ENCODE measurements around the gene PKP2.
"Not testable (repeated sequence)": the region's sequence is repeated elsewhere in the genome, so short reads cannot be mapped to it uniquely, and the experiment has no call there.

PKP2 gene

DNA sequence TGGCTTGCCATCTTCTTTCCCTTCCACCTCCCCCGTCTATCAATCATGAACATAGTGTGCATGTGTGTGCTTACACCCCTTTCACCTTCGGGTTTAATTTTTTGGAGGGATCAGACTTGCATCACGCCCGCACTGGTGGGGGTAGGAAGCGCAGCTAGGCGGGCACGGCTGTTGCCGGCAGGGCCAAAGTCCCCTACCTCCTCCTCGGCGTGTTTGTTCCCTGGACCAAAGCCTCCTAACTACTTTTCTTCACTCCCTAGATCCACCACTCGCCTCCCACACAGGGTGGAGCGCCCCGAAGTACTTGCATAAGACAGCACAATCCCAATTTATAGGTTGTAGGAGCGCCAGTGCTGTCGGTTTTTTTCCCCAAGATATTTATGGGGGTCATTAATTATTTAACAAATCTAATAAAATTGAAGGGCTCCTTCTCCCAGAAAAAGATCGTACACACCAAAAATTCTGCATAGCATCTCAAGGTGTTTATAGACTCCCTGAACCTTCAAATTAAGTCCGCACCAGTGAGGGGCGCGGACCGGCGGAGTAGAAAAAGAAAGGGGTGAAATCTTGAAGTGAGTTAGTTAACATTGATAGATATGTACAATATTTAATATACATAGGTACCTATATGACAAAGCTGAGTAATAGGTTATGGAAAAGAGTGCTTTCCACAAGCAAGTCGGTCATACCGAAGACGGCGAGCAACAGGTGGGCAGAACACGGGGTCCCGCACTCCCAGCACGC lies 717 bp downstream of the PKP2 start:
- no peak for DNase-seq (ENCODE audit: low read depth)

DNA sequence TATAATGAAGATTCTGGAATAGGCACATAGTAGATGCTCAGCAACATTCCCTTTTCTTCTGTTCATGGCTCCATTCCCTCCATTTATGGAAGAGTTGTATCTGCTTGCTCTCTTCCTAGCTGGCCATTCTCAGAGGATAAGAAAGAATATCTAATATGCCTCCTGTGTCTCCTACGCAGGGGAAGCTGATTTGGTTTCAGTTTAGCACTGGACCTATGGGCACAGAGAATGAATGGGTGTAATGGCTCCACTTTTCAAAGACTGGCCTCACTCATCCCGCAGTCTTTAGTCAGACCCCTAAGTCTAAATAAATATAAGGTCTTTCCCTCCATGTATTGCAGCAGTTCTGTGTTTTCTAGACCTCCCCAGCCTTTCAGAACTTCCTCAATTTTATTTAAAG lies 2.0 kb downstream of the PKP2 start:
- no peak for DNase-seq (ENCODE audit: low read depth)

DNA sequence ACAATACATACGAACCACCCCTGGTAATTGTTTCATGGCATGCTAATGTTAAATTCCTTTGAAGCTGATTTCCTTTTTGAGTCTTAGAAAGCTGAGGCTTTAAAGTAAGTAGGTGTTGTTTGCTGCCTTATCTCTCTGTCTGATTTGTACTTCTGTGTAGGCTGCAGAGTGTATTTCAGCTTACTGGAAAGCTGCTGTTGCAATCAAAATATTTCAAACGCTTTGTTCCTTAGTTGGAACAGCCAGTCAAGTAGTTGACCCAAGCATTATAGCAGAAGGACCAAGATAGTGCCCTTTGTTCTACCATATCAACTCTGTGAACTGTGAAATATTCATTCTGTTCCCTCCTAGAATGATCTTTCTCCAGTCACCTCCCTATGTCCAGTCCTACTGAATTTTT lies 3.1 kb downstream of the PKP2 start:
- DNase-seq (ENCODE audit: low read depth): no peak

DNA sequence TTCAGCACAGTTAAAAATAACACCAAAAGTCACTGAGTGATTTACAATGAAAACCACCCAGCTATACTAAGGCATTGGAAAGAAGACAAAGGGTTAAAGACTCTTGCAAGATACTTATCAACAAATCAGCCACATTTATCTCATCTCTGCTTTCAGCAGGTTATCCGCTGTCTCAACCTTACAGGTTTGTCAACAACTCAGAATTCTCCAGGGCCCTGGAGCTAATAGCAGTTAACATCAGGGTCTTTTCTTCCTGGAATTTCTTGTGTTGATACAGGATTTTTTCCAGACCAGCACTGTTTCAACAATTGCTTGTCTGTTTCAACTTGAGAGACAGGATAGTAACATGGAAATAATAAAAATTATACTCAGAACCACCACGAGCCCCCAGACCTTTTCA lies 3.5 kb downstream of the PKP2 start:
- no peak for DNase-seq (ENCODE audit: low read depth)

DNA sequence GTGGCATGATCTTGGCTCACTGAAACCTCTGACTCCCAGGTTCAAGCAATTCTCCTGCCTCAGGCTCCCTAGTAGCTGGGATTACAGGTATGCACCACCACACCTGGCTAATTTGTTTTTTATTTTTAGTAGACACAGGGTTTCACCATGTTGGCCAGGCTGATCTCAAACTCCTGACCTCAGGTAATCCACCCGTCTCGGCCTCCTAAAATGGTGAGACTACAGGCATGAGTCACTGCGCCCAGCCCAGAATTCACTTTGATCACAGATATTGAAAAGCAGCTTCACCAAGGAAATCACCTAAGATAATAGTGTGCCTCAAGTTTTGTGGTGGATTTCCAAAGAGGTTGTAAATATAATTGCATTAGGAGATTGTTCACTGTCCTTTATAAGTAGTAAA lies 4.2 kb downstream of the PKP2 start:
- DNase-seq (ENCODE audit: low read depth): not testable (repeated sequence)

DNA sequence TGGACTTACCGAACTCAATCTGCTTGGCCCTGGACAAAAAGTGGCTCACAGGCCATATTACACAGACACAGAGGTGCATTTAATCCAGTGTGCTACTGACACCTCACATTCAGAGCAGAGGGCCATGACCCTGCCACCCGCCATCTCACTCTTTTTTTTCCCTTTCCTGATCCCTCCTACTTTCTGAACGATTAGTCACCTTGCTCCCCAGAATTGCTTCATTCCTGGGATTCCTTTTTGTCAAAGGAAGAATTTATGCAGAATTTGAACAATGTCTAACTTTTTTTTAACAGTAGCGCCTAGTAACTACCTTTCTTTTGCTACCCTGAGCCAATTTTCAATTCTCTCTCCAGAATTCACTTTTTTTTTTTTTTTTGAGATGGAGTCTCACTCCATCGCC lies 4.6 kb downstream of the PKP2 start:
- DNase-seq (ENCODE audit: low read depth): no peak

DNA sequence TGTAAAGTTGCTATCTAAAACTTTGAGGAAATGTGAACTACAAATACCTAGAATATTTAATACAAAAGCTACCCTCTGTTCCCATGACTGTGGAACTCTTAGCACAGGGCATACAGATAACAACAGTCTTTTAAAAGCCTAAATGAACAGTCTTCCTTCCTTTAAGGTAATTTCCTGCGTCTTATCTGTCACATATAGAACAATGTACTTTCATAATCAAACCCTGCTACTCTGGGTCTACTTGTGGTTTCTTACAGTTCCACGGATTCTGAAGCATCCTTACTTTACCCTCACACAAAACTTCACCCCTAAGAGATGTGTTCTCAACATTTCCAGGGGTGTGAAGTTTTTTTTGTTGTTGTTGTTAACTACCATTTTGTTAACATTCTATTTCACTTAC lies 5.1 kb downstream of the PKP2 start:
- no peak for DNase-seq (ENCODE audit: low read depth)

DNA sequence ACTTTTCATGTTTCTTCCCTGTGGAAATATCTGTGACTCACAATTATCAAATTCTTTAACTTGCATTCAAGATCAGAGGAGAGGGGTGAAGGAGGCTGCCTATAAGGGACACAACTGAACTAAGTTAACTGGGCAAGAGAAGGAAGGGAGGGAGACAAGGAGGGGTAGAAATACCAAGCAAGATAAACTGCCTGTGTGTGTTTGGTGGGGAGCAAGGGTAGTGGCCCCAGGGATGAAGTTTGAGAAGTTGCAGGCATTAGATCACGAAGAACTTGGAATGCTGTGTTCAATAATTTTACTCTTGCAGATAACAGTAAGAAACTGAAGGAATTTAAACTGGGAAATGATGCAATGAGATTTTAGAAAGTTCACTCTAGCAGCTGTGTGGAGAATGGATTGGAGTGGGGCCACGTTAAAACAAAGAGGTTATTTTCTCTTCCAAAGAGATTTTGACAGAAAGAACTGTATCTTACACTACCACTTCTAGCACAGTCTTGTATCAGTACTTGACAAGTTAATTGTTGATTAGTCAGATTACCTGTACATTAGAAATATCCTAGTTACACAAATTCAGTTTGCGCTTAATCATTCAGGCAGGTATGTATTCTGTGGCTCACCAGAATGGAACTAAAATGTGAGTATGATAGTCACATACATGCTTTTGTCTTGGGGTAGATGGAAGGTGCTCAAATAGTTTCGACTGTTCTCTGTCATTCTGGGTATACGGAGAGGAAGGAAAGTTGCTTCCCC lies 7.4 kb downstream of the PKP2 start:
- DNase-seq (ENCODE audit: low read depth): no peak

DNA sequence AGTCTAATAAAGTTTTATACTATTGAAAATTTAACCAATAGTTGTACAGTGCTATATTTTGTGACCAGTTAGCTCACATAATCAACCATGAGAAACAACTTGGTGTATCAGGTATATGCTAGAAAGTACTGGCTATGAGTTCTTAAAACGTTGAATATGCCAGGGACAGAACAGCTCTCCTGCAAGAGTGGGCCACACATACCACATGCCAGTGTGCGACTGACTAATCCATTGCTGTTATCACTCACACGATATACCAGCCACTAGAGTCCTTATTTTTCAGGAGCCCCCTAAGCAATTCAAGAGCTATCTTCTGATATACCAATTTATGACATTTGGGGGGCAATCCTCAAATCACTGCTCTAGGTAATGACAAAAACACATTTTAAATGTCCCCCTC lies 9.5 kb downstream of the PKP2 start:
- no peak for DNase-seq (ENCODE audit: low read depth)

DNA sequence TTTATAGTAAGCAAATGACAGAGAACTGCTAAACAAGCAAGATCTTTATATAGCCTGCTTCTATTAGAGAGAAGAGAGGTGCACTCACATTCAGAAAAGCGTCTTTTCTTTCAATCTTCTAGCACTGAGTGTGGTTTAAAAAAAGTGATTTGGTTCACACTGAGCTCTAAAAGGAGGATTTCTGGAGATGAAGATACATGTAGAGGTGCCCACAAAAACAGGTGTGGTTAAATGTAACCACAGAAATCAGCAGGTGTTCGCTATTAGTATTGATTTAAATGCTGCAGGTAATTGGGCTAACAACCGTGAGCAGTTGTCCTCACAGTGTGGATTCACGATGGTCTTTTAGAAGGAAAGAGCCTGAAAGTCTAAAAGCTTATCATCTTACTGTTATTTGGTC lies 10.7 kb downstream of the PKP2 start:
- DNase-seq (ENCODE audit: low read depth): no peak

DNA sequence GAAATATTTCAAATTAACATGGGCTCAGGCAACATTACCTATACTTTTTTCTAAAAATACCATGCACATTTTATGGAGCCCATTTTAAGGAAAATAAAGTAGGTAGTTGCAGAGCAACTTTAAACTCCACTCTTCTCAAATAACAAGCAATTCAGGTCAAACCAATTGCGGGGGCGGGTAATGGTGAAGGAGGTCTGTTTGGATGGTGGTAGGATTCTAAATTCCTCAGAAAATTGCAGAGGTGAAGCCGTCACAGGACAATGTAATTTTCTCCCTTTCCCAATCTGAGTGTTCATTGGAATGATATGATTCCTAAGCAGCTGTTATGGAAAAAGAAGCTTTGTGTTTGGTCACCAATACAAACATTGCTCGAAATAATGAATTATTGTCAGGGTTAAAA lies 11.6 kb downstream of the PKP2 start:
- no peak for DNase-seq (ENCODE audit: low read depth)

DNA sequence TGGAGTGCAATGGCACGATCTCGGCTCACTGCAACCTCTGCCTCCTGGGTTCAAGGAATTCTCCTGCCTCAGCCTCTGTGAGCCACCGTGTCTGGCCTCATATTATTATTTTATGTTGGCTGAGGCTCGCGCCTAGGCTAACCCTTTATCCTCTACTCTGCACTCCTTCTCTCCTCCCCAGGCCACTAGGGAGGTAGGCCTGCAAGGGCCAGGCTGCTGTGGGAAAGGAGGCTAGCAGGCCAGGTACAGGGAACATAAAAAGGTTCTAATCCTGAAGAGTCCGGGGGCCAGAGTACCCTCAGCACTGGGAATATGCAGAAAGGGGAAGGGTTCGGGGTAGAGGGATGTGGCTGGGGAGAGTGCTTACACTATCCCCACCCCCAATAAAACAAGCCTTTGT lies 14.9 kb downstream of the PKP2 start:
- DNase-seq (ENCODE audit: low read depth): no peak

DNA sequence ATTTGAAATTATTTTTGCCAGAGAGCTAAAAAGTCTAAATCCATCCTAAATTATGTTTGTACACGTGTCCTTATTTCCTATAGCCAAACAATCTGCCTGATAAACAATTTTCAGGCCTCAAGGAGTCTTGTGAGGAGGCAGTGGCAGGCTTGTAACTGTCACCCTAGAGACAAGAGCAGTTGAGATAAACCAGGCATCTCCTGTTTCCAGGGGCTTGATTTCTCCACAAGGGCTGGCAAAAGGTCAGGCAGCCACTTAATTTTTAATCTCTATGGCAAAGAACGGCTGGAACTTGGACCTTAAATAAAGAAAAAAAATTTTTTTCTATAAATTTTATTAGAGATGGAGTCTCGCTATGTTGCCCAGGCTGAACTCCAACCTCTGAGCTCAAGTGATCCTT lies 15.5 kb downstream of the PKP2 start:
- no peak for DNase-seq (ENCODE audit: low read depth)

DNA sequence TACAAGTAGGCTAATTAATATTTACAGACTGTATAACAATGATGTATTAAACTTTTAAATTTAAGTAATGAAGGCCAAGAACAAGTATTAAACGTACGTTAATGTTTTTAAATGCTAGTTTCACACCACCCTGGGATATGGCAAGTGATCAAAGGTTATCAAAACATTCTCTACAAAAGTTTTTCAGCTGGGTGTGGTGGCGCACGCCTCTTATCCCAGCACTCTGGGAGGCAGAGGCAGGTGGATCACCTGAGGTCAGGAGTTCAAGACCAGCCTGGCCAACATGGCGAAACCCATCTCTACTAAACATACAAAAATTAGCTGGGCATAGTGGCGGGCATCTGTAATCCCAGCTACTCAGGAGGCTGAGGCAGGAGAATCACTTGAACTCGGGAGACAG lies 17.5 kb downstream of the PKP2 start:
- DNase-seq (ENCODE audit: low read depth): not testable (repeated sequence)

DNA sequence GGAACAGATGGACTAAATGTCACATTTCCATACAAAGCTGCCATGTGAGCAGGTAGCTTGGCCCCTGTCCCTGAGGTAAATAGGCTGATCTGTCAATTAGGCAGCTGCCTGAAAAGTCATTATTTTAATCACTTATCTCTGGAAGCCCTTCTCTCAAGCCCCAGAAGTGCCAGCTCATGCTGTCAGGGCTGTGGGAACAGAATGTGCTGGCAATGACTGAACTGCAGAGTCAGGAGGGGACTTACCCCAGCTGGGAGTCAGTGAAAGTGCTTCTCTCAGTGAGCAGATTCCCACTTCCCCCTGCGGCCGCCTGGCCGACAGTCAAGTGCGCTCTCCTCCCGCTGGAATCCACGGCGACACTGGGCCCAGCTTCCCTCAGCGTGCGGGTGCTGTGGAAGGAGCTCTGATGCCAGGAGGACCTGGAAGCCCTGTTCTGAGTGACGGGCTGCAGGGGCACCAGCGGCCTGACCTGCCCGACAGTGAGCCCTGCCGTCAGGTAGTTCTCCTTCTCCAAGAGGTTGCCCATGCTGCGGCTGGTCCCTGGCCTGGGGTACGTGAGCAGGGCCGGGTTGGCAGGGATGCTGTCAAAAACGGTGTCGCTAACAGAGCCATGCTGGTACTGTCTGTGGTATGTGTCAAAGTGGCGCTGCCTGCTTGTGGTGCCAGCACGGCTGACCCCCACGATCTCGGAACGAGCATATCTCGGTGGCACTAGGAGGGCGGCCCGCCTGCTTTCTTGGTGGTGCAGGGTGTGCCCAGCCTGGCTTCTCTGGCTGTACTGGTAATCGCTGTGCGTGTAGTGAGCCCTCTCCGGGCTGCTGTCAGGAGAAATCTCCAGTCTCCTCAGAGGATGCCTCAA lies 18.7 kb downstream of the PKP2 start:
- DNase-seq (ENCODE audit: low read depth): no peak

DNA sequence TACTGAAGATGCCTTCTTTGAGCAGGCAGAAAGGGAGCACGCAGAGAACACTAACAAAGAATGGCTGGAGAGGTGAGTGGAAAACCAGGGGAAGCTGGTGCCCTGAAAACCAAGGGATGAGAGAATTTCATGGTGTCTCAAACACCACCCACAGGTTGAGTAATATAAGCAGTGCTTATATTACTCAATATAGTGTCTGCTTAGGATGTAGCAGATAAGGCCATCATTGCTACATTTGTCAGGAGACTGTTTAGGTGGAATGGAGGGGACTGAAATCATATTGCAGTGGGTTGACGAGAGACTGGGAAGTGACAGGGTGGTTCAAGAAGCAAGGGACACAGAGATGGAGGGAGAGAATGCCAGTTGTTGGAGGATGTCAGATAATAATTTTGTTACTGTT lies 20.6 kb downstream of the PKP2 start:
- DNase-seq (ENCODE audit: low read depth): no peak

DNA sequence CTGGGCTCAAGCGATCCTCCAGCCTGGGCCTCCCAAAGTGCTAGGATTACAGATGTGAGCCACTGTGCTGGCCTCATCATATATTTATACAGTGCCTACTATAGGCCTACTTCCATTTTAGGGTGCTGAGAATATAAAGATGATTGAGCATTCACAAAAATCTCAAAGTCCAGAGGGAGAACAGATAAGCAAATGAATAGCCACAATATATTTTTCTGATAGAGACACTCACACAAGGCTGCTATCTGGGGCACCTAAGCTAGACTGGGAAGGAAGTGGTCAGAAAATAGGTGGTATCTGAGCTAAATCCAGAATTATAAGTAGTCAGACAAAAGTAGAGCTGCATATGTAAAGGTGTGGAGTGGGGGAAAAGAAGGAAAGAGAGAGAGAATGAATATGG lies 21.6 kb downstream of the PKP2 start:
- DNase-seq (ENCODE audit: low read depth): no peak

DNA sequence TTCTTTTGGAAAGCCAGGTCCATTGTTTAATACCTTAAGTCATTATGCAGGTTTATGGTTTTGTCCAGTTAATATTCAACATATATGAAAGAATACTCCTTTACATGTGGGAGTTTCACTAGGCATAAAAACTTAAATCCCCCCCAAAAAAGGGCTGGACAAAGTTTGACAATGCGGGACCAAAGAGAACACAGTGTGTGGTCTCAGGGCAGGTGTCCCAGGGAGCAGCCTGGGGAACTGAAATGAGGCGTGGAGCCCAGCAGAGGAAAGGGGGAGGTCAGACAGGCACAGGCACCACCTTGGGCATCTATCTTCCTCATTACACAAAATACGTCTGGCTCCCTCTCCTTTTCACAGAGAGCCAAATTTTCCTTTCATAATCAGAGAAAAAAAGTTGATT lies 22.5 kb downstream of the PKP2 start:
- DNase-seq (ENCODE audit: low read depth): no peak

DNA sequence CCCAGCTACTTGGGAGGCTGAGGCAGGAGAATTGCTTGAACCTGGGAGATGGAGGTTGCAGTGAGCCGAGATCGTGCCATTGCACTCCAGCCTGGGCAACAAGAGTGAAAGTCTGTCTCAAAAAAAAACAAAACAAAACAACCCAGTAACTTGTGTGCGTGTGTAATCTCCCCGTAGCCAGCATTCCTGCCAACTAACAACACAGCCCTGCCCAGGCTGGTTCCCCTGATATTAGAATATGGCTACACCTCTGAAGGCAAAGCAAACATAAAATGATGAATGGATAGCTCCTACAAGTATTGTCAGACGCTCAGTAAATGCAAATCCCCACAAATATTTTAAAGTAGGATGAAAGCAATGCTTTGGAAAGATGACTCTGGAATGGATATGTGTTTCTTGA lies 24.2 kb downstream of the PKP2 start:
- DNase-seq (ENCODE audit: low read depth): not testable (repeated sequence)

DNA sequence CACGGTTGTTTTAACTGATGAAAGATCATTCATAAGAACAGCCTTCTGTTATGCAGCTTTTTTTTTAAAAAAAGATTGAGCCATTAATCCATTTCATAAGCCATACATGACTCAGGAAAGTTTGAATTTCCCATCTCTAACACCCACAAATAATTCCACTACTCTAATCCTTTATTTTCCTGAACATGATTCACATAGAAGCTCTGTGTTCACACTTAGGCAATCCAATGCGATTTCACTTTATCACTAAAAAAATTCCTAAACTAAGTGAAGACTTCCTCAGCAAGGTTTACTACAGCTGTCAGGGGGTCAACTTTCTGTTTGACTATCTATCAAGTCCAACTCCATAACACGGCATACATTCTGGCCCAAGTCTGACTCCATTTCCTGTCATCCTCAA lies 25.9 kb downstream of the PKP2 start:
- no peak for DNase-seq (ENCODE audit: low read depth)

DNA sequence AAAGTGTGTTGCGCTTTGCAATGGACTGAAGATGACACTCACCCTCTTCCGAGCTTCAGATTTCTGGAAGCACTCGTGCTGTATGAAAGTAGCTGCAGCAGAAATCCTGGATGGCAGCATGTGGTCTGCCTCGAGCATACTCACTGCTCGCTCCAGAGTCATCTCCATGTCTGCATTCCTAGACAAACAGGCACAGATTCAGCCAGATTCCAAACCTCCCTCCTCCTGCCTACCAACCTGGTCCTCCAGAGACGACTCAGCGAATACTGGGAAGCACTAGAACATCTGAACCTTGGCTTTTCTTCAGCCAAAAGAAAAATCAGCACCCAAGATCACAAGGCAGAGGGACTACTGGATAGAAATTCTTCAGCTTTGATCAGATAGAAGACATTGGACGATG lies 27.7 kb downstream of the PKP2 start:
- DNase-seq (ENCODE audit: low read depth): no peak

DNA sequence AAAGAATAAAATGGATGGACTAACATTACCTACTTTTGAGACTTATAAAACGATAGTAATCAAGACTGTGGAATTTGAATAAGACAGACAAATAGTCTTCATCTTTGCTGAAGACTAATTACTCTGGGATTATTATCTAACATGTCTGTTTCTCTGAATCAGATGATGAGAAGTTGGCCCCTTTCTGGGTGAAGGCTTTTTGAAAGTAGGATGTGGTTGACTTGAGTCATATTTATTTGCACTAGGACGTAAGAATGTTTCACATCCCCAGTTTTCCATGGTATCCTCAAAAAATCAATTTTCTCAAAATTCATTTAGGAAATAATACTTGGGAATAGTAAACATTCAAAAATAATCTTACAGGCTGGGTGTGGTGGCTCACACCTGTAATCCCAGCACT lies 31.8 kb downstream of the PKP2 start:
- no peak for DNase-seq (ENCODE audit: low read depth)

DNA sequence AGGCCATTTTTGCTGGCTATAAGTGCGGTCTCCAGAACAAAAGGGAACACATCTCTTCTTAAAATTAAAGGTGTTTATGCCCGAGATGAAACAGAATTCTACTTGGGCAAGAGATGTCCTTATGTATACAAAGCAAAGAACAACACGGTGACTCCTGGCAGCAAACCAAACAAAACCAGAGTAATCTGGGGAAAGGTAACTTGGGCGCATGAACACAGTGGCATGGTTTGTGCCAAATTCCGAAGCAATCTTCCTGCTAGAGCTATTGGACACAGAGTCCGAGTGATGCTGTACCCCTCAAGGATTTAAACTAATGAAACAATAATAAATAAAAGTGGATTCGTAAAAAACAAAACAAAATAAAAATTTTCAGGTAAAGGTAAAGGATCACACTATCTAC lies 33.4 kb downstream of the PKP2 start:
- DNase-seq (ENCODE audit: low read depth): no peak

Measured in CMK (cell line).